Kidney capillary endothelial cell (primary cell): ENCODE measurements around the gene XPR1.
"Not testable (repeated sequence)": the region's sequence is repeated elsewhere in the genome, so short reads cannot be mapped to it uniquely, and the experiment has no call there.

Experiments
- DNase-seq: peaks from one replicate; pipeline ENCODE4 v3.0.0-alpha.2; 2018; ENCODE audit warnings: low spot score

Gene XPR1

DNA sequence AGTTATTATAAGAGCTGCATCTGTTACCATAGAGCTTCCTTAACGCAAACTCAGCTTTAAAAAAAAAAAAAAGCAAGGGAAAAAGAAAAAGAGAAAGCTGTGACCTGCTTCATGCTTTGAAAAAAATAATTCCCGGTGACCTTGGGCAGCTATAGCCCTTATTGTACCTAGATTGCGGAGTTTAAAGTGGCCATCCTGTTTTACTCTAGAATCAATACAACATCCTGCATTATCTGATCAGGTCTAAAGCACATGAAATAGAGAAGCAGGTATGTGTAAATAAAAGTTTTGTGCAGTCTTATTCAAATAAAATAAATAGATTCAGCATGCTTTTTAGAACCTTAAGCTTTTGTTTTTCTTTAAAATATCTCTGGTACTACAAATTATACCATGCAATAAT, 154.1 kb downstream of the XPR1 start:
- DNase-seq = no peak

DNA sequence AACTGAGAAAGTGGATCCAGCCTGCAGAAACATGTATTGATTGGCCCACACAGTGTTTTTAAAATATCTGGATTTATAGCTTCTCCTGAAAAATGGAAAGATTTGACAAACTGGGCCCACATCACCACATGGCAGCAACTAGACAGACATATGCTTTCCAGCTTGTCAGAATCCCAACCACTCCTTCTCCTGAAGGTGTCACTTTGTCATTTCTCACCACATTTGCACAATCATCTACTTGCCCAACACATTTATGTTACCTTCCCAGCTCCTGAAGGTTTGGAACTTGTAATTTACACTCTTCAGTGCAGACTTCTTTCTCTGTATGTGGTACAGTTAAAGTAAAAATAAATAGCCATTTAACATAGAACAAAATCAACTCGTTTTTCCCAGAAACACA, 154.8 kb downstream of the XPR1 start:
- DNase-seq = no peak

DNA sequence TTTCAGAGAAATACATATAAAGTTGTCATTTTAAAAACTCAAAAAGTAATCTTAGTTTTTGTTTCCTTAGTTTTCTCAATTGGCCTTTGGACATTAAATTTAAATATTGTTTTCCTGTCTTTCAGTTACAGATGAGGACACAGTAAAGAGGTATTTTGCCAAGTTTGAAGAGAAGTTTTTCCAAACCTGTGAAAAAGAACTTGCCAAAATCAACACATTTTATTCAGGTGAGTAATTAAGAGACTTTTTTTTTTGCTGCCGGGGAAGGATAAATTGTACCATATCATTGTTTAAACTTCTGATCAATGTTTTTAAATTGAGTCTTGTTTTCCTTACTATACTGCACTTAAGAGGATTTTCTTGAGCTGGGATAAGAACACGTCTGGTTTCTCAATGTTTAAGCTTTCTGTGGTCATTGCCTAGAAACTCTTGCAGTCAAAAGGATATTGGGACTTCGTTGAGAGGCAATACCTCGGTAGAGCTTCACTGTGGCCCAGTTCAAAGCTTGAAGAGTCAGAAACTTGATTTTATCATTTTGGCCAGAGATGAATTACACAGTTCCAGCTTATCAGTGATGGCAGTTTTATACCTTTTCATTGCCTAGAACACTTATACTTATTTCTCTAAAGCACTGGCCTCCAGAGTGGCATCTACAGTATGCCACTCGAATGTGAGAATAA, 155.9 kb downstream of the XPR1 start:
- DNase-seq = no peak

DNA sequence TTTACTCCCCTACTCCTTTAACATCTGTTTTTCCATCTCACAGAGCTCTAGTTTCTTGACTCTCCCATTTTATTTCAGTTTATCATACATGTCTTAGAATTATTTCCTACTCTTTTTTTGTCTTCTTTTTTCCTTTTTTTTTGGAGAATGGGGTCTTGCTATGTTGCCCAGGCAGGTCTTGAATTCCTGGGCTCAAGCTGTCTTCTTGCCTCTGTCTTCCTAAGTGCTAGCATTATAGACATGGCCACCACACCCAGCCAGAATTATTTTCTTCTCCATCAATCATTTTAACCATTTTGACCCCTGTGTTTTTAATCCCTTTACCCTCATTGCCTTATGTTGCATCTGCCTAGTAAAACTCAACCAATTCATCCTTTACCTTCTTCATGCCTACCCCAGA, 157.6 kb downstream of the XPR1 start:
- DNase-seq = no peak

DNA sequence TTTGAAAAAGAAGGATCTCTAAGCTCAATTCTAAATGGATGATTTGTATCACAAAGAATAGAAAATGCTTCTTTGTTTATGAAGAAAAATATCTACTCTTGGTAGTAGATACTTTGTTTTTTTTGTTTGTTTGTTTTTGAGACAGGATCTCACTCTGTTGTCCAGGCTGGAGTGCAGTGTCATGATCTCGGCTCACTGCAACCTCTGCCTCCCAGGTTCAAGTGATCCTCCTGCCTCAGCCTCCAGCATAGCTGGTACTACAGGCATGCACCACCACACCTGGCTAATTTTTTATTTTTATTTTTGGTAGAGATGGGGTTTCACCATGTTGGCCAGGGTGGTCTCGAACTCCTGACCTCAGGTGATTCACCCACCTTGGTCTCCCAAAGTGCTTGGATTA, 159.3 kb downstream of the XPR1 start:
- DNase-seq = not testable (repeated sequence)

DNA sequence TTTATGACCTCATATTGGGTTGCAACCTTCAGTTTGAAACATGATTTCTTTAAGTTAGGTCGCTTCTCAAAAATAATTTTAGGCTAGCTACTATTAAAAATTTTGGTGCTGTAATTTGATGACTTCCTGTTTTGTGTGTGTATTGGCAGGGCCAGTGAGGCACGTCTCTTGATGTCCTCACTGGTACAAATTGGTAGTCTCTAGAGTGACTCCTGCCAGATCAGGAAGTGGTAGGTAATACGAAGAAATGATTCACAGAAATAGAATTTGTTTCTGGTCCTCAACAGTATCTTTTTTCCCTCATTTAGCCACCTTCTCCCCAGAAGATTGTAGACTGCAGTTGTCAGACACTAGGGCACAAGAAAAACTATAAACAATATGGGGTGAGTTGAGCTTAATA, 160.0 kb downstream of the XPR1 start:
- DNase-seq = peak; percentile 26

DNA sequence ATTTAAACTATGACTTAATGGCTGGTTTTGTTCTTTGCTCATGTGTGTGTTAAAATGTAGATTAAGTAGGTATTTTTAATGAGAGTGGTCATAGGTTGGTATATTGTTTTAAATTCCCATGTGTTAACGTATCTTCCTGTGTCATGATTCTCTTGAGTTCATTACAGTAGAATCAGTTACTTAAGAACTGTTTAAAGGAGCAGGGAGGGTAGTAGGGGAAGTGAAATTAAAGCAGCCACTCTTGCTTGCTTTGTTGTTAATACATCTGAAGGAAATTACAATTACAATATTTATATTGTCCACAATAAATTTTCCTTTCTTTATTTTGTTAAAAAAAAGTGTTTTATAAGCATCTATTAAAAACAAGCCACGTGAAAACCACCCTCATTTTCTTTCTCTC, 161.6 kb downstream of the XPR1 start:
- DNase-seq = no peak

DNA sequence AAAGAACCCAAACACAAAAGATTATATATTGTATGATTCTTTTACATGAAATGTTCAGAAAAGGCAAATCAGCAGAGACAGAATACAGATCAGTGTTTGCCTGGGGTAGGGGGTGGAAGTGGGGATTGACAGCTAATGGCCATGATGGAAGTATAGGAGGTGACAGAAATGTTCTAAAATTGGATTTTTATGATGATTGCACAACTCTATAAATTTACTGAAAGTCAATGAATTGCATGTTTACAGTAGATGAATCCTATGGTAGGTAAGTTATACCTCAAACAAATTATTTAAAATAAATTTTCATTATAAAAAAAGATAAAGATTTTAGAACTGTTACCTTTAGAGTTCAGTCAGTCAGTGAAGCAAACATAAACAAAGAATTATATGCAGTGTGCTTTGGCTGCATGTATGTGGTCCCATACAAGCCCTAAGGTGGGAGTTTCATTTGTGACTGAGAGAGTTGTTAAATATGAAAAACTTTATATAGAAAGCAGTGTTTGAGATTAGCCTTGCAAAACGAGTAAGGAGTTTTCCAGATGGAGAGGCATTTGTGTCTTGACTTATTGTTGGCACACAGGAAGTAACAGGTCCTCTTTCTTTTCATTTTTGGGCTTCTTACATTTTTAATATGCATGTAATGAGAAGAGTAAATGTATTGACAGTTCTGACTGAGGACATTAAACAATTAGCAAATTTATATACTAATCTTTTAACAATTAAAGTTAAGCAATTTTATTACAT, 165.2 kb downstream of the XPR1 start:
- no peak for DNase-seq

DNA sequence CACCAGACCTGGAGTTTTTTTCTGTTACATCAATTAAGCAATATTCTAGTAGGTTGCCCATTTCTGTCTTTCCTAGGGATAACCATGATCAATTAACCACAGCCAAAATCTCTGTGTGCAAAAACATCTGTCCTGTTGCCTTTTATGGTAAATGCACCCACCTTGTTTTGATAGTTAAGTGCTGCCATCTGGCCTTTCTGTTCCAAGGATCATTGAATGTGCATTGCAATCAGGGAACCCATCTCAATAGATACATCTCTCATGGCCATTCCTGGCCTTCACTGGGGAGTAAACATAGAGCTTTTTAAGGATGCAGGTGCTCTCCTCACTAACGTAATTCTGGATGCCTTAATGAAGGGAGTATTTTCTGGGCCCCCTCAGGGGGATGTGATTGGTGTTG, 169.1 kb downstream of the XPR1 start:
- DNase-seq = no peak

DNA sequence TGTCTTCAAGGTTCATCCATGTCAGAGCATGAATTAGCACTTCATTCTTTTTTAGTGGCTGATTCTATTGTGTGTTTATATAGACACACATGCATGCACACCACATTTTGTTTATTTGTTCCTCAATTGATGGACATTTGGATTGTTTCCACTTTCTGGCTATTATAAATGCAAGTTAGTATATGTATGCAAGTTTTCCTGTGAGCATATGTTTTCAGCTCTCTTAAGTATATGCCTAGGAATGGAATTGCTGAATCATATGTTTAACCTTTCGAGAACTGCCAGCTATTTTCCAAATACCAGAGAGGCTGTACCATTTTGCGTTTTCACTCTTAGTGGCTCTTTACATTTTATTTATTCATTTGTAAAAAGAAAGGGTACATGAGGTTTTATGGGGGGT, 171.0 kb downstream of the XPR1 start:
- no peak for DNase-seq

DNA sequence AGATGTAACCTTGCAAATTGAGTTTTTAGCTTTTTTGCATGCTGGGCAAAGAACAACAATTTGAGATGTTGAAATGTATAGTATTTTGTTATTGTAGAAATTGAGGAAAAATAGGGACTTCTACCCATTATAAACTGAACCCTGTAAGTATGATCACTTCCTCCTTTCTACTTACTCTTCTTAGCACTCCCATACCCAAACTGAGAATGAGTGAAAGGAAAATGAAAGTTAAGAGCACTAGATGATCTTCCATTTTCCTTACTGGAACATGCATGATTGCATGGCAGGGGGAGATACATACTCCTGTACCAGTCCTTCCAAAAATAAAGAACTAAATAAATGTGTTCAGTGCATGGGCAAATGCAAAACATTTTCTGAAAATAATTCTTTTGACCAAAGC, 173.5 kb downstream of the XPR1 start:
- DNase-seq = no peak

DNA sequence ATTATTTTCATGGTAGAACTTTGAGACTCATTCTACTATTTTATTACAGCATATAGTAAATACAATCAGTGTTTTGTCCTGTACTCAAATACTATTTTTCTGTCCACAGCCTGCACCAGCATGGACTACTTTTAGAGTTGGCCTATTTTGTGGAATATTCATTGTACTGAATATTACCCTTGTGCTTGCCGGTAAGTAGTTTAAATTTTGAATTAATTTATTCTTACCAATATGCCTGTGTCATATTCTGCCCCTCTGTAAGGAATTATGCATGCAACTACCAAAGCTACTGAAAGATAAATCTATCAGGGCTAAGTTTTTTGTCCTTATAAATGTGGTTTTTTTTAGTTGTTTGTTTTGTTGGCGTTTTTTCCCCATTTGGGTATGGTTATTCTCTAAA, 179.5 kb downstream of the XPR1 start:
- DNase-seq = no peak

DNA sequence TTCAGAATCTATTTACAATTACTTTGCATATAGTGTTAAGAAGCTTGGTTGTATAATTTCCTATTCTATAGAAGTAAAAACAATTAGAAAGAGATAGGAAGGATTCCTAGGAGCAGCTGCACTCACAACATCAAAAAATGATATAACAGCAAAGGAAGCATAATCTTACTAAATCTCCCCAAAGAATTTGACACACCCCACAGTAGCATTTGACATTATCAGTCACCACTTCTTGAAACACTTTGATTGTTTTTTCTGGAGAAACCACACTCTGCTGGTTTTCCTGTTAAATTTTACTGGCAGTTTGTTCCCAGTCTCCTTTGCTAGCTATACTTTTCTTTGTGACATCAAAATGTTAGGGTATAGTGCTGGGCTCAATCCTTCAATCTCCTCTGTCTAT, 180.1 kb downstream of the XPR1 start:
- DNase-seq = no peak

DNA sequence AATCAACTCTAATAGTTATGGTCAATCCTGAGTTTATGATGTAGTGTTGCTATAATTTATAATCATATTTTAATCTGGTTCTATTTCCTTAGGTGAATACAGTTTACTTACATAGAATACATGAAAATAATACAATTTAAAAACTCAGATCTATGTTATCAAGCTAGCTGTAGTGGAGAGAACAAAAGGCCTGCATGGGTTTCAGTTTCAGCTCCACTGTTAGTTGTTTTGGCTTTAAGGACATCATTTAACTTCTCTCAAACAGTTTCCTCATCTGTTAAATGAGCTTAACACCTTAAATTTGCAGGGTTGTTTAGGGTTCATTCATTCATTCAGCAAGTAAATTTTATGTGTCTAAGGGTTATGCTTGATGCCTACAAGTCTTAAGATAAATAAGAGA, 182.4 kb downstream of the XPR1 start:
- DNase-seq = no peak

DNA sequence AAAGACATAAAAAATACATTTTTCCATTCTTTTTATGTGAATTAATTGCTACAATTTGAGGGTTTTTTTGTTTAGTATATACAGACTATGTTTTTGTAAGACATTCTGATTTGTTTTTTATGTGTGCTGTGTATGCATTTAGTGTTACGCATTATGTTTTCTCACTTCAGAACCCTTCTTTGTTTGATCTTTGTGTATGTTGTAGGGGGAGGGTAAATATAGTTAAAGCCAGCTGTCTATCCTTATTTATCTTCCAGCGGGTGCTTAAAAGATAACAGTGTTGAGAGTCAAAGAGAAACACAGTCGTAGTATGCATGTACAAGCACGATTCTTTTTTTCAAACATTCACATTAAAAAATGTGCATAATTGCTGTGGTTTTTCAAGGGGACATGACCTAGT, 183.4 kb downstream of the XPR1 start:
- DNase-seq = no peak

DNA sequence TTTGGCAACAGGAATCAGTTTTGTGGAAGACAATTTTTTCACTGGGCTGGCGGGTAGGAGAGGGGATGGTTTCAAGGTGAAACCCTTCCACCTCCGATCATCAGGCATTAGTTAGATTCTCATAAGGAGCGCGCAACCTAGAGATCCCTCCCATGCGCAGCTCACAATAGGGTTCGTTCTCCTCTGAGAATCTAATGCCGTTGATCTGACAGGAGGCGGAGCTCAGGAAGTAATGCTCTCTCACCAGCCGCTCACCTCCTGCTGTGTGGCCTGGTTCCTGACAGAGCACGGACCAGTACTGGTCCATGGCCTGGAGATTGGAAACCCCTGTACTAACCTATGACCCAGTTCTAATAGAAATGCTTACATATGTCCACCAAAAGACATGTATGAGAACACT, 184.3 kb downstream of the XPR1 start:
- no peak for DNase-seq

DNA sequence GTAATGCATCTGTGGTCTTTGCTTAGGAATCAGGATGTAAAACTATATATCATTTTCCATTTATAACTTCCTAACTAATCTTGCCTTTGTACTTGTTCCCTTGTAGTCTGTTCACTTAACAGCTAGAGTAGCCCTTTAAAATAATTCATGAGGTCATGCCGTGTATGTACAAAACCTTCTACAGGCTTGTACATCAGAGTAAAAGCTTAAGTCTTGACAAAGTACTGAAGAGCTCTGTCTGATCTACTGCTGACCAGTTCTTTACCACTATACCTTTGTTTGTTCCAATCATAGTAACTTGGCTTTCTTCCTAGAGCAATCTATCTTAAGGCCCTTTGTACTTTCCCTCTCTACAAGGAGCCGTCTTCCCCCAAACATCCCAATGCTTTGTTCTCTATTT, 190.1 kb downstream of the XPR1 start:
- no peak for DNase-seq

DNA sequence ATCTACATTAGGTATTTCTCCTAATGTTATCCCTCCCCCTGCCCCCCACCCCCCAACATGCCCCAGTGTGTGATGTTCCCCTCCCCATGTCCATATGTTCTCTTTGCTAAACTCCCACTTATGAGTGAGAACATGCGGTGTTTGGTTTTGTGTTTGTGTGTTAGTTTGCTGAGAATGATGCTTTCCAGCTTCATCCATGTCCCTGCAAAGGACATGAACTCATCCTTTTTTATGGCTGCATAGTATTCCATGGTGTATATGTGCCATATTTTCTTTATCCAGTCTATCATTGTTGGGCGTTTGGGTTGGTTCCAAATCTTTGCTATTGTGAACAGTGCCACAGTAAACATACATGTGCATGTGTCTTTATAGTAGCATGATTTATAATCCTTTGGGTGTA, 199.7 kb downstream of the XPR1 start:
- not testable (repeated sequence) for DNase-seq

DNA sequence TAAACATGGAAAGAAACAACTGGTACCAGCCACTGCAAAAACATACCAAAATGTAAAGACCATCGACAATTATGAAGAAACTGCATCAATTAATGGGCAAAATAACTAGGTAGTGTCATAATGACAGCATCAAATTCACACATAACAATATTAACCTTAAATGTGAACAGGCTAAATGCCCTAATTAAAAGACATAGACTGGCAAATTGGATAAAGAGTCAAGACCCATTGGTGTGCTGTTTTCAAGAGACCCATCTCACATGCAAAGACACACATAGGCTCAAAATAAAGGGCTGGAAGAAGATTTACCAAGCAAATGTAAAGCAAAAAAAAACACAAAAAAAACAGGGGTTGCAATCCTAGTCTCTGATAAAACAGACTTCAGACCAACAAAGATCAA, 201.4 kb downstream of the XPR1 start:
- DNase-seq = not testable (repeated sequence)

DNA sequence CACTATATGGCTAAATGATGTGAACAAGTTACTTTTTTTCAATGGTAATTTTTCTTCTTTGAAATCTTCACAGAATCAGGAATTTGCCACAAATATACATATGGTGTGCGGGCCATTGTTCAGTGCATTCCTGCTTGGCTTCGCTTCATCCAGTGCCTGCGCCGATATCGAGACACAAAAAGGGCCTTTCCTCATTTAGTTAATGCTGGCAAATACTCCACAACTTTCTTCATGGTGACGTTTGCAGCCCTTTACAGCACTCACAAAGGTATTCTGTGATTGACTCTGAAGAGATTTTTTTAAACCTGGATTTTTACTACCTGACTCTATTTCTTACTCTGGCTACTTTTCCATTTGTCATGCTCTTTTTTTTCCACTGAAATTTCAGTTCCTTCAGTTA, 204.6 kb downstream of the XPR1 start:
- DNase-seq = no peak

DNA sequence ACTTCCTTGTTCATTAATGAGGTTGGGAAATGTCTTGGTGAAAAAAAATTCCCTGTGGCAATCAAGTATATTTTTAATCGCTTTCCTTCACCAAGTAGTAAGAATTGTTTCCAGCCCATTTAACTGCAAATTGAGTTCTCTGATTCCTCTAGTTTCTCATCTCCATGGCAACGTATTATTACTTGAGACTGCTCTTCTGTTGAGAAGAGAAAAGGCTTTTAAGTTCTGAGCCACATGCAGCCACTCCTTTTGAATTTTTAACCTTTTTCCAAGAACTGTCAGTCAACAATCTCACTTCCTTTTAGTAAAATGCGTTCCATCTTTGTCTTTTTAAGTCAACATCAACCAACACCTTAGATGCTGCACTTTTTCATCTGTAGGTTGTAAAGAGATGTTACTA, 205.2 kb downstream of the XPR1 start:
- no peak for DNase-seq

DNA sequence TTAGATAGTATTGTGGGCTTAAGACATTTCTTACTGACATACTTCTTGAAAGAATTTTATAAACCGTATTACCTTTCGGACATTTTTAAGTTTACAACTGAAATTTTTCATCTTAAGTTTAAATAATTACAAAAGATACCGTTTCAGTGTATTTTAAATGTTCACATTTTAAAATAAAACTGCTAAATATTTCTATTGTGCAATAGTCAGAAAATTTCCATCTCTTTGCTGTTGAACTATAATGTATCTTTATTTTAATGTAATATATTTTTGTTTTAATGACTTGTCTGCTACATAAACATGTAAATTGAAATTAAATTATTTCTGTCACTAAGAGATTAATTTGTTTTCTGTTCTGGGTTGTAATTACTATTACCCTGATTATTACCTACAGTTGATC, 206.7 kb downstream of the XPR1 start:
- DNase-seq = no peak

DNA sequence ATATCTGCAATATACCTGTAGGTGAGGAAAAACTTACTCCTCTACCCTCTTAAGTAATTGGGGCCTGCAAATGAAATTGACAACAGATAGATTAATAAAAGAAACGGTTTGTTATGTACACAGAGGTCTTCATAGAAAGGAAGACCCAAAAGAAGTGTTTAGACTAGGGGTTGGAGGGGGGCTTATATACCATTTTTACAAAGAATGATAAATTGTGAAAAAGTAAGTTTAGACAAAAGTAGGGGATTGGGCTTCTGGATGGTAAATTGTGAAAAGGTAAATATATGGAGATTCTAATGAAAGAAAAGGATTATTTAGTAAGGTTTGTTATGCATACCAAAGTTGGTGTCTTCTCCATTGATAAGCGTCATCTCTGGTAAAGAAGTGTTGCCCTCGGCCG, 207.7 kb downstream of the XPR1 start:
- DNase-seq = no peak

DNA sequence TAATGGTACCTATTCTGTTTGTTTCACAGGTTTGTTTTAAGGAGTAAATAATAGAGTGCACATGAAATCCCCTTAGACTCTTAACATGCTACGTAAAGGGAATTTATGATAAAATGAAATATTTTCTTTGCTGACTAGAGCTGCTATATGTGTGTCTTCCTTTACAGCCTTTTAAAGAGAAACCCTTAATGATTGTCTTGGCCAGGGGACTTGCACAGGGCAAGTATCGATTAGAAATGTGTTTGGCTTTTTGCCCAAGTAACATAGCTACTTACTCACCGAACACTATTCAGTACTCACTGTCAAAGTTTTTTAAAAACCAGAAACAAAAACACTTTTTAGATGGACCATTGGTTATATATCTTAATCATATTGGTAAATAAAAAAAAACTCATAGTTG, 209.6 kb downstream of the XPR1 start:
- no peak for DNase-seq
